Fibroblast of mammary gland (primary cell): ENCODE data around the gene SLC22A15.
"Not testable (repeated sequence)": the region's sequence is repeated elsewhere in the genome, so short reads cannot be mapped to it uniquely, and the experiment has no call there.

Experiments used
- DNase-seq: peaks from one replicate; pipeline ENCODE4 v3.0.0-alpha.2; 2010; ENCODE audit warnings: low read depth
- H3K4me3 ChIP-seq: 2 replicates; pipeline ENCODE4 v1.5.1; 2011; ENCODE audit warnings: low read depth, mild to moderate bottlenecking, low read length, moderate library complexity; ENCODE audit not compliant: control insufficient read depth
- TF ChIP-seq, protein P1 (sequence below): conservative IDR thresholded peaks from 2 replicates; pipeline ENCODE4 v1.5.1; 2011; ENCODE audit warnings: low read depth, low read length, inconsistent platforms; ENCODE audit not compliant: control insufficient read depth, insufficient read depth

The SLC22A15 gene

DNA sequence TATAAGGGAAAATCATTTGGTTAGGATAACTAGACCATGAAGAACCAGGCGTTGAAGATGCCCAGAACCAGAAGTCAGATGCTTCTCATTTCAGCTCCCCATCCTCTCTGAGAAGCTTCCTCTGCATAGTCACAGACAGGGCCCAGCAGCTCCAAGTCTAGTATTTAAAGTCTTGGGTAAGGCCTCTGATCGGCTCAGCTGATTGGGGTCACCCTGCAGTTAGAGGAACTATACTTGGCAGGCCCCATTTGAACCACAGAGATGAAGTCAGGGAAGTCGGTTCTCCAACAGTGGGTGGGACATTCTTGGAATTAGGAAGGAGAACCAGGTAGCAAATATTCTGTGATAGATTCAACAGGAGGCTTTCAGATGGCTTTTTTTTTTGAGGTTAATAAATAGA, 48.3 kb downstream of the SLC22A15 start:
- TF ChIP-seq, protein P1, sequence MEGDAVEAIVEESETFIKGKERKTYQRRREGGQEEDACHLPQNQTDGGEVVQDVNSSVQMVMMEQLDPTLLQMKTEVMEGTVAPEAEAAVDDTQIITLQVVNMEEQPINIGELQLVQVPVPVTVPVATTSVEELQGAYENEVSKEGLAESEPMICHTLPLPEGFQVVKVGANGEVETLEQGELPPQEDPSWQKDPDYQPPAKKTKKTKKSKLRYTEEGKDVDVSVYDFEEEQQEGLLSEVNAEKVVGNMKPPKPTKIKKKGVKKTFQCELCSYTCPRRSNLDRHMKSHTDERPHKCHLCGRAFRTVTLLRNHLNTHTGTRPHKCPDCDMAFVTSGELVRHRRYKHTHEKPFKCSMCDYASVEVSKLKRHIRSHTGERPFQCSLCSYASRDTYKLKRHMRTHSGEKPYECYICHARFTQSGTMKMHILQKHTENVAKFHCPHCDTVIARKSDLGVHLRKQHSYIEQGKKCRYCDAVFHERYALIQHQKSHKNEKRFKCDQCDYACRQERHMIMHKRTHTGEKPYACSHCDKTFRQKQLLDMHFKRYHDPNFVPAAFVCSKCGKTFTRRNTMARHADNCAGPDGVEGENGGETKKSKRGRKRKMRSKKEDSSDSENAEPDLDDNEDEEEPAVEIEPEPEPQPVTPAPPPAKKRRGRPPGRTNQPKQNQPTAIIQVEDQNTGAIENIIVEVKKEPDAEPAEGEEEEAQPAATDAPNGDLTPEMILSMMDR: no peak
- H3K4me3 ChIP-seq: no peak overlapping the region
- no peak for DNase-seq

DNA sequence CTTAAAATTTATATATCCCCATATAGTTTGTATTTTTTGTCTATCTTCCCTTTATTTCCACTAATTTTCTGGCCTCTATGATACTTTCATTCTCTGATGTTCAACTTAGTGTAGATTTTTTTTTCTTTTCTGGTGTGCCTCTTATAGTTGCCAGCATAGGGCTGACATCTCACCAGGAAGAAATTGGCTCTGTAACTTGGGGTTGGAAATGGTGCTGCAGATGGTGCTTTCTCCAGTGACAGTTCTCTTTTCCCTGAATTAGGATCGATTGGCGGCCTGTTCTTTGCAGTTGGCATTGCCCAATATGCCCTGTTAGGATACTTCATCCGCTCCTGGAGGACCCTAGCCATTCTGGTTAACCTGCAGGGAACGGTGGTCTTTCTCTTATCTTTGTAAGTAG, 50.3 kb downstream of the SLC22A15 start:
- no peak for DNase-seq
- no peak overlapping the region for H3K4me3 ChIP-seq
- TF ChIP-seq, protein P1: no peak

DNA sequence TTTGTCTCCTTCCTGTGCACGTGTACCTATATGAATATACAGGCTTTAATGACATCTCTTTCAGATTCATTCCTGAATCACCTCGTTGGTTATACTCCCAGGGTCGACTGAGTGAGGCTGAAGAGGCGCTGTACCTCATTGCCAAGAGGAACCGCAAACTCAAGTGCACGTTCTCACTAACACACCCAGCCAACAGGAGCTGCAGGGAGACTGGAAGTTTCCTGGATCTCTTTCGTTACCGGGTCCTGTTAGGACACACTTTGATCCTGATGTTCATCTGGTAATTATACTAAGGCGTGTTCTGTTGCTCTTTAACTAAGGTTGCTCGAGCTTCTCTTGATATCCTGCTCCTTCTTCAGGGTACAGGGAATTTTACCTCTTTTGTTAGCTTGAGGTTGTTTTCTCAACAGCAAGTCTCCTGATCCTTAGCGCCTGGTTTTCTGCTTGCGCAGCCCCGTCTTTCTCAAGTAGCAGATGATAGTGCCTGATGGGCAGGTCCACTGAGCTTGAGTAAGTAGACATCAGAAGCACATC, 55.1 kb downstream of the SLC22A15 start:
- H3K4me3 ChIP-seq: no peak overlapping the region
- no peak for DNase-seq
- TF ChIP-seq, protein P1: no peak

DNA sequence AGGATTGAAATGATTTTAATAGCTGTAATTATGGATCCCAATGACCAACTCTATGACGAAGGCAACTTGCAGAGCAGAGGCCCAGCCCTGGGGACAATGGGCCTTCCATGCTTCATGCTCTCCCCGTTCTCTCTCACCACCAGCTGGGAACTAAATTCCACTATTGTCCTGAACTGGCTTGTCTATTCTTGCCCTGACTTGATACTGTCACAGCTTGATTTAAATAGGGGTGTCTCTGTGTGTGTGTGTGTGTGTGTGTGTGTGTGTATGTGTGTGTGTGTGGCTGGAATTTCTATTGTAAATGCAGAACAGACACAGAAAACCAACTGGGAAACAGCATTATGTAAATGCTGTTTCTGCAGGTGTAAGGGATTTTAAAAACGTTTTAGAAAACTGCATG, 57.0 kb downstream of the SLC22A15 start:
- H3K4me3 ChIP-seq: no peak overlapping the region
- TF ChIP-seq, protein P1: no peak
- no peak for DNase-seq

DNA sequence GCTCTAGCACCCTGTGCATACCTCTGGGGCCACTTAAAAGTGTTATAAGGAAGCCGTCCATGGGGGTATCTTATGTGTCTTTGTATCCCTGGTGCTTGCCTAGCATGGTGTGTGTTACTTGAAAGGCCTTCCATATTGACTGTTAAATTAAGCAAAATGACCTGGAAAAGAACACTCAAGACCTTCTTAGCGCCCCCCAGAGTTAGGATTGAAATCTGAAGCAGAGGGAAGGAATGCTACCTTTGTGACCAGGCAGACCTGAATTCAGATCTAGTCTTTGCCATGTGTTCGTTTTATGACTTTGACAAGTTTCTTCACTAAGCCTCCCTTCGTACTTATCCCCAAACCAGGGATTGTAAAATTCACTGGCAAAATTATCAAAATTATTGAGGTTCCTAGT, 59.9 kb downstream of the SLC22A15 start:
- no peak for DNase-seq
- H3K4me3 ChIP-seq: no peak overlapping the region
- TF ChIP-seq, protein P1: no peak

DNA sequence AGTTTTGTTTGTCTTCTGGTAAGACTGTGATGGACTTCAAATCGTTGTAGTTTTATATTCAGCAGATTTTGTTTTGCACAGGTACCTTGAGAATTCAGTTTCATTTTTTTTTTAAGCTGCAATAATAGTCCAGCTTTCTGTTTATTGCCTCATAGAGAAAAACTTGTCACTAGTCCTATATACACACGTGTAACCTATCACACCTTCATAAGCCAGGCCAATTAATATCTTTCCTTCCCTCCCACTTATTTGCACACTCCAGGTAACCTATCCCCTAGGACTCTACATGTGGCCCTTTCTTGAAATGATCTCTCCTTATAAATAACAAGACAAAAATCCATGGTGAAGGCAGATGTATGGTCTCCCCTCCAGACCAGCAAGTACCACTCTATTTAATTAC, 62.4 kb downstream of the SLC22A15 start:
- TF ChIP-seq, protein P1: no peak
- DNase-seq: no peak
- no peak overlapping the region for H3K4me3 ChIP-seq

DNA sequence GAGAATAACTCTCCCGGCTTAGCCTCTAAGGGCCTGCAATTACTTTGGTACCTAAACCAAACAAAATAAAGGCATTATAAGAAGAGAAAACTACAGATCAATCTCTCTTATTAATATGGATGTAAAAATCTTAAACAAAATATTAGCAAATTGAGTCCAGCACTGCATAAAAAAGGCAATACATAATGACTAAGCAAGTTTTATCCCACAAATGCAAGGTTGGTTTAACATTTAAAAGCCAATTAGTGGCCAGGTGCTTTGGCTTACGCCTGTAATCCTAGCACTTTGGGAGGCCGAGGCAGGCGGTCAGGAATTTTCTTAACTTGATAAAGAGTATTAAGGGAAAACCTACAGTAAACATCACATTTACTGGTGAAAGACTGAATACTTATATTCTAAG, 67.8 kb downstream of the SLC22A15 start:
- H3K4me3 ChIP-seq: no peak overlapping the region
- DNase-seq: no peak
- TF ChIP-seq, protein P1: no peak

DNA sequence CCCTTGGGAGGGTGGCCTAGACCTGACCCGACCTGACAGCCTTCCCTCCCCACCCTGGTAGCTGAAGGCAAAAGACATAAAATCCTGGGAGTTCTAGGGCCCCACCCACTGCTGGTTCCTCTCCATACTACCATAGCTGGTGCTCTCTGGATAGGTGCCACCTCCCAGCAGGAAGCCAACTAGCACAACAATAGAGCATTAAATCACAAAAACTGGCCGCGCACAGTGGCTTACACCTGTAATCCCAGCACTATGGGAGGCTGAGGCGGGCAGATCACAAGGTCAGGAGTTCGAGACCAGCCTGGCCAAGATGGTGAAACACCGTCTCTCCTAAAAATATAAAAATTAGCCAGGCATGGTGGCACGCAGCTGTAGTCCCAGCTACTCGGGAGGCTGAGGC, 70.6 kb downstream of the SLC22A15 start:
- H3K4me3 ChIP-seq, DNase-seq: not testable (repeated sequence)

DNA sequence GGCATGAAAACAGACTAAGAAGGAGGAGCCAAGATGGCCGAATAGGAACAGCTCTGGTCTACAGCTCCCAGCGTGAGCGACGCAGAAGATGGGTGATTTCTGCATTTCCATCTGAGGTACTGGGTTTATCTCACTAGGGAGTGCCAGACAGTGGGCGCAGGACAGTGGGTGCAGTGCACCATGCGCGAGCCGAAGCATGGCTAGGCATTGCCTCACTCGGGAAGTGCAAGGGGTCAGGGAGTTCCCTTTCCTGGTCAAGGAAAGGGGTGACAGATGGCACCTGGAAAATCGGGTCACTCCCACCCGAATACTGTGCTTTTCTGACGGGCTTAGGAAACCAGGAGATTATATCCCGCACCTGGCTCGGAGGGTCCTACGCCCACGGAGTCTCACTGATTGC, 75.6 kb downstream of the SLC22A15 start:
- H3K4me3 ChIP-seq, DNase-seq: not testable (repeated sequence)
